ENCODE data around the gene GPRC5B. TPM values are rescaled to one million over a fixed set of nuclear protein-coding genes. Genes with fewer than 3 reads are reported as not detected.

GPRC5B gene
- total RNA-seq, 1 experiment from 2014 or later = 137 TPM

DNA sequence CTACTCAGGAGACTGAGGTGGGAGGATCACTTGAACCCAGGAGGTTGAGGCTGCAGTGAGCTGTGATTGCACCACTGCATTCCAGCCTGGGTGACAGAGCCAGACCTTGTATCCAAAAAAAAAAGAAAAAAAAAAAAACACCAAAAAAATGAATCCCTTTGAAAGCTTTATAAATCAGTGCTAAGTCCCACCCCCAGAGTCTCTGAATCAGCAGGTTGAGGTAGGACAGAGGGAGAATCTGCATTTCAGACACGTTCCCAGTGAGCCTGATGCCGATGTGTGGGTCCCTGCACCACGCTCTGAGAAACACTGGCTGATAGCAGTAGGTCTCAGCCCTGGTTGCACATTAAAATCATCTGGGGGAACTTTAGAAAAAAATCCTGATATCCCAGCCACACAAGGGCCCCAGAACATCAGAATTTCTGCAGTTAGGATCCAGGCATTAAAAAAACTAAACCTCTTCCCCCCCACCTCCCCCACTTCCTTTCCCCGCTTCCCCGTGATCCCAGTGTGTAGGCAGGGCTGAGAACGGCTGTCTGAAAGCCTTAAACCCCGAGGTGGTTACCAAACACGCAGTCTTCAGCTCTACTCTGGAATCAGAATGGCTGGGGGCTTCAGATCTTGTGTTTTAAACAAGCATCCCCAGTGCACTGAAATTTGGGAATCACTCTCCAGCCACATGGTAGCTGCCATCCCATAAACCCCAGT lies 27.3 kb upstream of the GPRC5B start:
- no peak overlapping the region for H3K56ac ChIP-seq (ENCODE audit: insufficient read length, low read depth, low read length)
- H3K27ac ChIP-seq (ENCODE audit: insufficient read length, low read depth, low read length) = no peak overlapping the region
- no peak overlapping the region for H3K4me2 ChIP-seq (ENCODE audit: insufficient read depth, insufficient read length, low read length)
- H3K27me3 ChIP-seq (ENCODE audit: insufficient read depth, low read length) = no peaks in the 10 kb centered on the region
- H2BK120ac ChIP-seq (ENCODE audit: low read depth, low read length, poor library complexity, severe bottlenecking) = no peak overlapping the region
- H3K36me3 Mint-ChIP-seq (ENCODE audit: insufficient read depth in 1 of 3, low read depth in 3 of 3) = peaks cover 0 to 3% (median 0%) of the 10 kb centered on the region in 3 experiments; a peak in 2 of 7 replicates
- H3T11ph ChIP-seq (ENCODE audit: low read length) = no peak overlapping the region
- no peaks in the 10 kb centered on the region for H3K79me2 ChIP-seq (ENCODE audit: insufficient read depth, low read length)
- H3K4me3 Mint-ChIP-seq = no peak overlapping the region; a peak in 1 of 5 replicates
- no peak overlapping the region for H4K5ac ChIP-seq (ENCODE audit: insufficient read length, low read depth, low read length)
- no peak overlapping the region for H3K27ac Mint-ChIP-seq
- H3K4ac ChIP-seq (ENCODE audit: low read depth, low read length) = no peak overlapping the region
- H3K14ac ChIP-seq (ENCODE audit: insufficient read depth, low read length) = no peak overlapping the region
- H2AK5ac ChIP-seq (ENCODE audit: insufficient read length, low read length) = no peak overlapping the region
- no peaks in the 10 kb centered on the region for H3K23me2 ChIP-seq (ENCODE audit: insufficient read length, low read depth, low read length, poor library complexity, severe bottlenecking)
- no peak overlapping the region for H2BK15ac ChIP-seq (ENCODE audit: low read depth, low read length)
- no peak overlapping the region for H2AFZ ChIP-seq (ENCODE audit: low read length)
- no peak overlapping the region for H3K18ac ChIP-seq (ENCODE audit: insufficient read length, low read depth, low read length)
- no peaks in the 10 kb centered on the region for H3K79me1 ChIP-seq (ENCODE audit: insufficient read depth, low read depth, low read length, poor library complexity, severe bottlenecking)
- no peaks in the 10 kb centered on the region for H3K9me3 ChIP-seq (ENCODE audit: control insufficient read depth, low read depth, low read length)
- H3K4me1 ChIP-seq (ENCODE audit: insufficient read depth, low read length) = no peaks in the 10 kb centered on the region
- no peak overlapping the region for H3K23ac ChIP-seq (ENCODE audit: insufficient read length, low read depth, low read length)
- H3K27me3 Mint-ChIP-seq (ENCODE audit: low read depth) = peaks cover 14% of the 10 kb centered on the region
- H4K91ac ChIP-seq (ENCODE audit: insufficient read length, low read depth, low read length) = no peak overlapping the region
- H3K9ac ChIP-seq (ENCODE audit: extremely low read depth, insufficient read length, low read length) = no peak overlapping the region
- H2BK20ac ChIP-seq (ENCODE audit: low read depth, low read length, poor library complexity, severe bottlenecking) = no peak overlapping the region
- no CpG with 5 or more reads among the region's 8 CpGs for WGBS (ENCODE audit: extremely low coverage, insufficient read length, low lambda C conversion rate)
- TF ChIP-seq, protein P1, sequence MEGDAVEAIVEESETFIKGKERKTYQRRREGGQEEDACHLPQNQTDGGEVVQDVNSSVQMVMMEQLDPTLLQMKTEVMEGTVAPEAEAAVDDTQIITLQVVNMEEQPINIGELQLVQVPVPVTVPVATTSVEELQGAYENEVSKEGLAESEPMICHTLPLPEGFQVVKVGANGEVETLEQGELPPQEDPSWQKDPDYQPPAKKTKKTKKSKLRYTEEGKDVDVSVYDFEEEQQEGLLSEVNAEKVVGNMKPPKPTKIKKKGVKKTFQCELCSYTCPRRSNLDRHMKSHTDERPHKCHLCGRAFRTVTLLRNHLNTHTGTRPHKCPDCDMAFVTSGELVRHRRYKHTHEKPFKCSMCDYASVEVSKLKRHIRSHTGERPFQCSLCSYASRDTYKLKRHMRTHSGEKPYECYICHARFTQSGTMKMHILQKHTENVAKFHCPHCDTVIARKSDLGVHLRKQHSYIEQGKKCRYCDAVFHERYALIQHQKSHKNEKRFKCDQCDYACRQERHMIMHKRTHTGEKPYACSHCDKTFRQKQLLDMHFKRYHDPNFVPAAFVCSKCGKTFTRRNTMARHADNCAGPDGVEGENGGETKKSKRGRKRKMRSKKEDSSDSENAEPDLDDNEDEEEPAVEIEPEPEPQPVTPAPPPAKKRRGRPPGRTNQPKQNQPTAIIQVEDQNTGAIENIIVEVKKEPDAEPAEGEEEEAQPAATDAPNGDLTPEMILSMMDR (conservative IDR thresholded peaks at IDR 0.05) = no peak
- H4K20me1 ChIP-seq (ENCODE audit: control insufficient read depth, insufficient read depth, insufficient read length) = no peaks in the 10 kb centered on the region
- H2BK12ac ChIP-seq (ENCODE audit: insufficient read length, low read depth, low read length) = no peak overlapping the region
- H4K8ac ChIP-seq (replicated peaks; ENCODE audit: insufficient read length, low read depth, low read length) = no peak overlapping the region
- peaks cover 5% of the 10 kb centered on the region in 2 experiments; a peak in 3 of 5 replicates for H3K9me3 Mint-ChIP-seq
- H2BK5ac ChIP-seq (ENCODE audit: insufficient read length, low read length) = no peak overlapping the region
- no peak for DNase-seq
- H3K4me1 Mint-ChIP-seq = peaks cover 13 to 20% of the 10 kb centered on the region in 2 experiments

All from H9 (cell line).